ENCODE results near the gene GALNT14. TPM values are rescaled to one million over a fixed set of nuclear protein-coding genes. Genes with fewer than 3 reads are reported as not detected.

Gene GALNT14
- total RNA-seq, 1 donor from 2014 or later, result 2.1 TPM

GRCh38 chr2:30936977-30937376, 201.3 kb downstream of the GALNT14 start:
- H3K36me3 ChIP-seq (ENCODE audit: insufficient read depth, low read length), result no peaks in the 10 kb centered on the region
- H3K79me2 ChIP-seq (ENCODE audit: insufficient read depth, low read length), result no peaks in the 10 kb centered on the region
- FAIRE-seq (no peak), DNase-seq (ENCODE audit: low read depth) (no peak)
- no peaks in the 10 kb centered on the region for H4K20me1 ChIP-seq (ENCODE audit: insufficient read depth, low read length)
- H3K4me1 Mint-ChIP-seq (ENCODE audit: low read depth, unreplicated experiment), result no peaks in the 10 kb centered on the region
- H3K9me3 Mint-ChIP-seq (ENCODE audit: unreplicated experiment), result no peaks in the 10 kb centered on the region
- no peak overlapping the region for H3K27ac Mint-ChIP-seq (ENCODE audit: unreplicated experiment)
- no peaks in the 10 kb centered on the region for H3K4me1 ChIP-seq (ENCODE audit: insufficient read depth, low read length)
- no peaks in the 10 kb centered on the region for H3K27me3 ChIP-seq (ENCODE audit: insufficient read depth, low read length)
- no peaks in the 10 kb centered on the region for H3K36me3 Mint-ChIP-seq (ENCODE audit: low read depth, unreplicated experiment)
- no peaks in the 10 kb centered on the region for H3K9me3 ChIP-seq (ENCODE audit: insufficient read depth, low read depth, low read length)
- H2AFZ ChIP-seq (ENCODE audit: low read depth, low read length), result no peak overlapping the region
- no peak overlapping the region for H3K4me3 ChIP-seq (ENCODE audit: insufficient read depth, low read depth, low read length)
- no peak overlapping the region for H3K4me3 Mint-ChIP-seq (ENCODE audit: unreplicated experiment)
- H3K9ac ChIP-seq (ENCODE audit: low read length), result no peak overlapping the region
- TF ChIP-seq EZH2 (IDR thresholded peaks at IDR 0.05; ENCODE audit: insufficient read depth, low read length) (no peak), CTCF (IDR thresholded peaks at IDR 0.05; ENCODE audit: insufficient read depth, low read depth, low read length) (no peak)
- peaks cover 16% of the 10 kb centered on the region for H3K27me3 Mint-ChIP-seq (ENCODE audit: low read depth, unreplicated experiment)
- H3K4me2 ChIP-seq (ENCODE audit: low read length), result no peak overlapping the region
- no peak overlapping the region for H3K27ac ChIP-seq (ENCODE audit: low read depth, low read length)

- Histone ChIP-seq H3K79me2 (ENCODE audit: insufficient read depth, low read length) (no peaks in the 10 kb centered on the region), H3K4me1 (ENCODE audit: insufficient read depth, low read length) (no peaks in the 10 kb centered on the region), H3K36me3 (ENCODE audit: insufficient read depth, low read length) (no peaks in the 10 kb centered on the region), H3K27me3 (ENCODE audit: insufficient read depth, low read length) (no peaks in the 10 kb centered on the region), H3K27ac (ENCODE audit: low read depth, low read length) (no peak overlapping the region), H3K4me2 (ENCODE audit: low read length) (no peak overlapping the region), H3K9ac (ENCODE audit: low read length) (no peak overlapping the region), H3K9me3 (ENCODE audit: insufficient read depth, low read depth, low read length) (no peaks in the 10 kb centered on the region), H4K20me1 (ENCODE audit: insufficient read depth, low read length) (no peaks in the 10 kb centered on the region), H3K4me3 (ENCODE audit: insufficient read depth, low read depth, low read length) (no peak overlapping the region), H2AFZ (ENCODE audit: low read depth, low read length) (no peak overlapping the region)
- TF ChIP-seq CTCF (IDR thresholded peaks at IDR 0.05; ENCODE audit: insufficient read depth, low read depth, low read length) (no peak), EZH2 (IDR thresholded peaks at IDR 0.05; ENCODE audit: insufficient read depth, low read length) (no peak)
- Mint-ChIP-seq H3K4me3 (ENCODE audit: unreplicated experiment) (no peak overlapping the region), H3K4me1 (ENCODE audit: low read depth, unreplicated experiment) (no peaks in the 10 kb centered on the region), H3K9me3 (ENCODE audit: unreplicated experiment) (no peaks in the 10 kb centered on the region), H3K27ac (ENCODE audit: unreplicated experiment) (no peak overlapping the region), H3K27me3 (ENCODE audit: low read depth, unreplicated experiment) (peaks cover 13% of the 10 kb centered on the region), H3K36me3 (ENCODE audit: low read depth, unreplicated experiment) (no peaks in the 10 kb centered on the region)
- FAIRE-seq (no peak), DNase-seq (ENCODE audit: low read depth) (no peak)
Observed at GRCh38 chr2:30935795-30936194, 202.4 kb downstream of the GALNT14 start.

- no peak overlapping the region for H3K9ac ChIP-seq (ENCODE audit: low read length)
- no peak for FAIRE-seq
- TF ChIP-seq EZH2 (IDR thresholded peaks at IDR 0.05; ENCODE audit: insufficient read depth, low read length) (no peak), CTCF (IDR thresholded peaks at IDR 0.05; ENCODE audit: insufficient read depth, low read depth, low read length) (no peak)
- Mint-ChIP-seq H3K9me3 (ENCODE audit: unreplicated experiment) (no peaks in the 10 kb centered on the region), H3K4me3 (ENCODE audit: unreplicated experiment) (no peak overlapping the region), H3K36me3 (ENCODE audit: low read depth, unreplicated experiment) (no peaks in the 10 kb centered on the region), H3K27me3 (ENCODE audit: low read depth, unreplicated experiment) (peaks cover 6% of the 10 kb centered on the region), H3K4me1 (ENCODE audit: low read depth, unreplicated experiment) (no peaks in the 10 kb centered on the region), H3K27ac (ENCODE audit: unreplicated experiment) (no peak overlapping the region)
- no peaks in the 10 kb centered on the region for H3K9me3 ChIP-seq (ENCODE audit: insufficient read depth, low read depth, low read length)
- H3K27me3 ChIP-seq (ENCODE audit: insufficient read depth, low read length), result no peaks in the 10 kb centered on the region
- no peak overlapping the region for H3K4me3 ChIP-seq (ENCODE audit: insufficient read depth, low read depth, low read length)
- H4K20me1 ChIP-seq (ENCODE audit: insufficient read depth, low read length), result no peaks in the 10 kb centered on the region
- H2AFZ ChIP-seq (ENCODE audit: low read depth, low read length), result no peak overlapping the region
- no peaks in the 10 kb centered on the region for H3K36me3 ChIP-seq (ENCODE audit: insufficient read depth, low read length)
- no peak overlapping the region for H3K4me2 ChIP-seq (ENCODE audit: low read length)
- no peak for DNase-seq (ENCODE audit: low read depth)
- no peak overlapping the region for H3K27ac ChIP-seq (ENCODE audit: low read depth, low read length)
- no peaks in the 10 kb centered on the region for H3K79me2 ChIP-seq (ENCODE audit: insufficient read depth, low read length)
- H3K4me1 ChIP-seq (ENCODE audit: insufficient read depth, low read length), result no peaks in the 10 kb centered on the region
Observed at GRCh38 chr2:30934066-30934465, 204.2 kb downstream of the GALNT14 start.
